ENCODE measurements around the gene PIR.

- TF ChIP-seq POLR2A (IDR thresholded peaks at IDR 0.05; ENCODE audit: control extremely low read depth in 1 of 2, low read depth in 2 of 2, low read length in 2 of 2): no peak
- no peak for TF ChIP-seq FOSL1 (IDR thresholded peaks at IDR 0.05; ENCODE audit: insufficient read depth, low read depth, low read length)
- TF ChIP-seq CREB1 (IDR thresholded peaks at IDR 0.05): no peak
- TF ChIP-seq KDM1A (IDR thresholded peaks at IDR 0.05; ENCODE audit: borderline replicate concordance, low read length): no peak
- no peak for TF ChIP-seq SP1 (IDR thresholded peaks at IDR 0.05; ENCODE audit: low read depth, low read length)
- TF ChIP-seq ZNF274 (IDR thresholded peaks at IDR 0.05; ENCODE audit: borderline replicate concordance, extremely low read depth, low read length): no peak
These were observed 116.2 kb downstream of the PIR start for GRCh38 chrX:15376956-15377355.

Measured in H1 (cell line).